Endothelial cell of umbilical vein (primary cell): Measurements from ENCODE around the gene CSF3. TPM values are rescaled to one million over a fixed set of nuclear protein-coding genes. Genes with fewer than 3 reads are reported as not detected.
"Not testable (repeated sequence)": the region's sequence is repeated elsewhere in the genome, so short reads cannot be mapped to it uniquely, and the experiment has no call there.

Source experiments
- BruUV-seq: library from RNA; stranded (reverse); fragments of 400-500 nt; replicated peaks from 2 replicates; lab custom pipeline; 2021; lab: Mats Ljungman, UMichigan
- CTCF ChIA-PET: fragments of 300-600, 350-600 bp; sonication (Branson Sonifier 250); formaldehyde crosslinking; loops from one replicate; lab custom pipeline; 2021; ENCODE audit warnings: antibody characterized with exemption, inconsistent platforms; lab: Charles Lee
- POLR2A ChIA-PET: fragments of 300-600, 350-600 bp; sonication (Branson Sonifier 250); formaldehyde crosslinking; loops from one replicate; lab custom pipeline; 2021; ENCODE audit warnings: antibody characterized with exemption, inconsistent platforms; lab: Charles Lee
- DNase-seq: peaks from one replicate; pipeline ENCODE4 v3.0.0-alpha.2; 2011; ENCODE audit warnings: low read depth, low spot score
- FAIRE-seq: peaks from 2 replicates; lab custom pipeline; 2011; peaks lifted over from hg19 to GRCh38; lab: Jason Lieb, UNC
- H2AFZ ChIP-seq: 2 replicates; pipeline ENCODE4 v1.6.0; 2012; ENCODE audit warnings: low read depth, low read length, control low read depth, inconsistent platforms
- H3K27ac ChIP-seq: 2 replicates; pipeline ENCODE4 v1.5.1; 2011; ENCODE audit warnings: low read depth, mild to moderate bottlenecking, control low read depth, low read length, moderate library complexity; ENCODE audit not compliant: insufficient read depth
- H3K27me3 ChIP-seq, 2 experiments: 2 replicates each; pipeline versions ENCODE4 v1.6.0 to v1.6.1; 2011; ENCODE audit warnings: low read length in 2 of 2, mixed read lengths in 1 of 2; ENCODE audit not compliant: control insufficient read depth in 2 of 2, insufficient read depth in 2 of 2
- H3K36me3 ChIP-seq, 2 experiments: 2 replicates in 1 of 2; 3 replicates in 1 of 2; pipeline ENCODE4 v1.5.1; 2011; ENCODE audit warnings: low read length in 2 of 2, mild to moderate bottlenecking in 1 of 2, moderate library complexity in 1 of 2; ENCODE audit not compliant: control insufficient read depth in 2 of 2, insufficient read depth in 2 of 2; ENCODE audit errors: extremely low read depth in 1 of 2
- H3K4me1 ChIP-seq: 3 replicates; pipeline ENCODE4 v1.5.1; 2011; ENCODE audit warnings: mild to moderate bottlenecking, low read length; ENCODE audit not compliant: control insufficient read depth, insufficient read depth; ENCODE audit errors: extremely low read depth
- H3K4me2 ChIP-seq: 2 replicates; pipeline ENCODE4 v1.6.1; 2011; ENCODE audit warnings: low read length, control low read depth, mixed read lengths; ENCODE audit not compliant: insufficient read depth
- H3K4me3 ChIP-seq, 3 experiments: fragments of 200-600 bp in 1 of 3; sonication (generic), shearing (Covaris generic) in 1 of 3; replicated peaks in 1 of 3; 2 replicates each; pipeline ENCODE4 v1.5.1; 2011 to 2016; ENCODE audit warnings: control low read depth in 3 of 3, low read length in 3 of 3, mild to moderate bottlenecking in 2 of 3, inconsistent platforms in 1 of 3, low read depth in 1 of 3, moderate library complexity in 1 of 3; ENCODE audit not compliant: insufficient read depth in 1 of 3
- H3K79me2 ChIP-seq: 2 replicates; pipeline ENCODE4 v1.6.0; 2012; ENCODE audit warnings: low read length, inconsistent platforms; ENCODE audit not compliant: control insufficient read depth, insufficient read depth
- H3K9ac ChIP-seq: replicated peaks from 2 replicates; pipeline ENCODE3; 2011; ENCODE audit warnings: low read length, control low read depth; ENCODE audit not compliant: insufficient read depth; ENCODE audit errors: extremely low read depth
- H3K9me1 ChIP-seq: replicated peaks from 3 replicates; pipeline ENCODE4 v1.6.0; 2011; ENCODE audit warnings: mild to moderate bottlenecking, low read length; ENCODE audit not compliant: control insufficient read depth, insufficient read depth; ENCODE audit errors: extremely low read depth
- H3K9me3 ChIP-seq: replicated peaks from 2 replicates; pipeline ENCODE4 v1.5.1; 2012; ENCODE audit warnings: low read length, inconsistent platforms; ENCODE audit not compliant: control insufficient read depth, insufficient read depth
- H4K20me1 ChIP-seq: replicated peaks from 2 replicates; pipeline ENCODE3; 2011; ENCODE audit warnings: mild to moderate bottlenecking, low read length; ENCODE audit not compliant: control insufficient read depth, insufficient read depth; ENCODE audit errors: extremely low read depth
- CTCF ChIP-seq, 2 donors: IDR thresholded peaks; 1 replicate in 1 of 2; 2 replicates in 1 of 2; pipeline ENCODE4 v1.5.1; 2011; ENCODE audit warnings: low read length in 2 of 2, mild to moderate bottlenecking in 2 of 2, moderate library complexity in 2 of 2, control low read depth in 1 of 2, inconsistent platforms in 1 of 2, low read depth in 1 of 2; ENCODE audit not compliant: insufficient read depth in 1 of 2; ENCODE audit errors: extremely low read depth in 1 of 2
- EZH2 ChIP-seq: IDR thresholded peaks from 2 replicates; pipeline ENCODE4 v1.6.1; 2012; ENCODE audit warnings: borderline replicate concordance, low read depth, mild to moderate bottlenecking, moderate library complexity, low read length, inconsistent platforms; ENCODE audit not compliant: severe bottlenecking
- FOS ChIP-seq: IDR thresholded peaks from 2 replicates; pipeline ENCODE4 v1.6.1; 2011; ENCODE audit warnings: mild to moderate bottlenecking, low read length, moderate library complexity, borderline replicate concordance; ENCODE audit not compliant: insufficient read depth
- GATA2 ChIP-seq: IDR thresholded peaks from 2 replicates; pipeline ENCODE4 v1.7.0; 2011; ENCODE audit warnings: low read depth, mild to moderate bottlenecking, moderate library complexity, mixed read lengths, low read length; ENCODE audit not compliant: insufficient read length, insufficient read depth
- JUN ChIP-seq: IDR thresholded peaks from 2 replicates; pipeline ENCODE4 v1.6.1; 2011; ENCODE audit warnings: borderline replicate concordance, low read depth; ENCODE audit not compliant: insufficient read length, insufficient read depth
- MAX ChIP-seq: IDR thresholded peaks from 2 replicates; pipeline ENCODE4 v1.6.1; 2011; ENCODE audit not compliant: insufficient read depth, insufficient read length
- MYC ChIP-seq: IDR thresholded peaks from one replicate; pipeline ENCODE4 v1.6.1; 2011; ENCODE audit warnings: mild to moderate bottlenecking, low read depth, low read length
- POLR2A ChIP-seq: IDR thresholded peaks from 2 replicates; pipeline ENCODE4 v1.6.1; 2012; ENCODE audit warnings: low read depth, mild to moderate bottlenecking, control low read depth, low read length
- POLR2AphosphoS5 ChIP-seq: IDR thresholded peaks from 2 replicates; pipeline ENCODE4 v1.6.1; 2012; ENCODE audit warnings: low read depth, mild to moderate bottlenecking, control low read depth, low read length, moderate library complexity; ENCODE audit not compliant: insufficient read depth
- dilution Hi-C: fragments of 300-500 bp; cut with MboI; formaldehyde crosslinking; loops from one replicate; pipeline ENCODE4 v1.15.0; 2019; ENCODE audit warnings: low sequenced_read_pairs; ENCODE audit not compliant: extremely low pct_ligation_motif_present
- intact Hi-C: fragments of 100-400 bp; cut with micrococcal nuclease; formaldehyde crosslinking; loops from one replicate; pipeline ENCODE4 v1.10.0; 2022
- polyA plus RNA-seq, 4 experiments: library from polyadenylated mRNA; depleted of rRNA in 3 of 4; stranded (reverse) in 3 of 4; unstranded in 1 of 4; fragments of >200 nt; gene quantifications; 2 replicates each; pipeline versions ENCODE4 v1.2.1 to v1.2.3, GENCODE V29; 2011 to 2012; ENCODE audit warnings: missing spikeins in 1 of 4
- total RNA-seq: library from RNA; stranded (reverse); gene quantifications from 2 replicates; pipeline ENCODE4 v1.2.3, GENCODE V29; 2021

CSF3 gene
- total and polyA plus RNA-seq, 2 donors (not counting 3 experiments of a cell fraction or from before 2014, with no cell fraction given), result 1.0 to 2.9 TPM

- ChIA-PET CTCF (interaction anchor here (0.6 to 1.2 kb wide), 2 partner anchors 8 to 276 kb away, joined by 3 to 4 read pairs; no protein-coding TSS in a partner anchor), POLR2A (no interaction called here)
- Histone ChIP-seq H3K9ac (no peak overlapping the region), H3K4me3 (no peak overlapping the region), H3K4me1 (no peaks in the 10 kb centered on the region), H4K20me1 (no peaks in the 10 kb centered on the region), H3K9me1 (no peaks in the 10 kb centered on the region), H3K79me2 (no peaks in the 10 kb centered on the region), H3K4me2 (no peak overlapping the region), H3K27me3 (no peaks in the 10 kb centered on the region), H3K27ac (no peak overlapping the region), H2AFZ (no peak overlapping the region), H3K9me3 (no peaks in the 10 kb centered on the region), H3K36me3 (no peaks in the 10 kb centered on the region)
- FAIRE-seq (no peak), DNase-seq (no peak)
- dilution Hi-C loops (no loop called here), intact Hi-C loops (no loop called here)
- TF ChIP-seq MAX (no peak), POLR2A (no peak), CTCF (IDR thresholded peaks at IDR 0.05; ENCODE audit: extremely low read depth in 1 of 2, insufficient read depth in 1 of 2, low read depth in 1 of 2, low read length in 2 of 2) (no peak), MYC (no peak), JUN (no peak), GATA2 (no peak), POLR2AphosphoS5 (no peak), FOS (no peak), EZH2 (no peak)
- BruUV-seq, result no TSS peak
Observed at GRCh38 chr17:40005520-40005919, 9.7 kb upstream of the CSF3 start.

GRCh38 chr17:40010946-40011500 is 4.2 kb upstream of the CSF3 start:
- H3K27me3 ChIP-seq, dilution Hi-C loops, FAIRE-seq, H3K9me3 ChIP-seq, BruUV-seq, H3K9me1 ChIP-seq, DNase-seq, H3K9ac ChIP-seq, H3K4me3 ChIP-seq, H3K4me2 ChIP-seq, H3K36me3 ChIP-seq, H3K27ac ChIP-seq, POLR2A ChIA-PET, H4K20me1 ChIP-seq, H2AFZ ChIP-seq: not testable (repeated sequence)
- H3K4me1 ChIP-seq, result peaks cover 22% of the 10 kb centered on the region
- H3K79me2 ChIP-seq, result peaks cover 12% of the 10 kb centered on the region
- intact Hi-C loops, result loop anchor here (10.0 kb wide), 1 partner anchor 274 kb away; the partner anchor contains the start of gene CDC6
- CTCF ChIA-PET, result interaction anchor here (1.2 to 10.7 kb wide), 2 partner anchors 15 to 65 kb away, joined by 4 to 246 read pairs; no protein-coding TSS in a partner anchor
